Subcutaneous abdominal adipose tissue (tissue), 5 donors: ENCODE measurements around the gene PPTC7.
"Not testable (repeated sequence)": the region's sequence is repeated elsewhere in the genome, so short reads cannot be mapped to it uniquely, and the experiment has no call there.

Experiments
- H3K27ac ChIP-seq: one replicate; pipeline ENCODE4 v1.7.0; 2013; ENCODE audit warnings: low read depth, mild to moderate bottlenecking, inconsistent platforms, low read length, moderate library complexity
- H3K27me3 ChIP-seq, 5 donors: one replicate each; pipeline ENCODE4 v1.7.0; 2013; ENCODE audit warnings: low read length in 5 of 5, inconsistent platforms in 1 of 5; ENCODE audit not compliant: control insufficient read depth in 5 of 5, insufficient read depth in 4 of 5
- H3K36me3 ChIP-seq, 5 donors: one replicate each; pipeline ENCODE4 v1.7.0; 2013; ENCODE audit warnings: low read length in 5 of 5; ENCODE audit not compliant: control insufficient read depth in 5 of 5, insufficient read depth in 5 of 5
- H3K4me1 ChIP-seq, 5 donors: one replicate each; pipeline ENCODE4 v1.7.0; 2013; ENCODE audit warnings: low read length in 5 of 5, mild to moderate bottlenecking in 3 of 5, moderate library complexity in 1 of 5; ENCODE audit not compliant: control insufficient read depth in 5 of 5, insufficient read depth in 5 of 5
- H3K4me3 ChIP-seq, 5 donors: one replicate each; pipeline ENCODE4 v1.7.0; 2013; ENCODE audit warnings: low read length in 5 of 5, low read depth in 1 of 5
- H3K9ac ChIP-seq, 5 donors: one replicate each; pipeline ENCODE4 v1.7.0; 2013; ENCODE audit warnings: low read length in 5 of 5, mild to moderate bottlenecking in 4 of 5, moderate library complexity in 3 of 5
- H3K9me3 ChIP-seq, 5 donors: one replicate each; pipeline ENCODE4 v1.7.0; 2013; ENCODE audit warnings: low read length in 5 of 5; ENCODE audit not compliant: control insufficient read depth in 5 of 5
- donor health status: healthy.
- donor health status: healthy.
- donor health status: healthy.
- donor health status: healthy.
- donor health status: healthy.

Gene PPTC7

GRCh38 chr12:110562386-110562785 is 20.7 kb downstream of the PPTC7 start:
- H3K27ac ChIP-seq, result peak overlapping the region; percentile 92
- H3K9ac ChIP-seq, H3K9me3 ChIP-seq, H3K4me3 ChIP-seq, H3K36me3 ChIP-seq, H3K27me3 ChIP-seq: not testable (repeated sequence)
- H3K4me1 ChIP-seq, result peaks cover 2 to 57% (median 43%) of the 10 kb centered on the region in 5 donors

- Histone ChIP-seq H3K4me1 (peaks cover 2 to 62% (median 47%) of the 10 kb centered on the region in 5 donors), H3K36me3 (no peaks in the 10 kb centered on the region), H3K27ac (peak overlapping the region; percentile 92), H3K9me3 (no peaks in the 10 kb centered on the region), H3K27me3 (no peaks in the 10 kb centered on the region), H3K4me3 (peak overlapping the region in 1 of 5 donors; percentile 35), H3K9ac (peak overlapping the region in 1 of 5 donors; percentile 11)
These were observed 21.5 kb downstream of the PPTC7 start for GRCh38 chr12:110561471-110562201.

- Histone ChIP-seq H3K4me1 (peaks cover 2 to 62% (median 53%) of the 10 kb centered on the region in 5 donors), H3K36me3 (no peaks in the 10 kb centered on the region), H3K27me3 (no peaks in the 10 kb centered on the region), H3K4me3 (no peak overlapping the region), H3K27ac (peak overlapping the region; percentile 92), H3K9ac (no peak overlapping the region), H3K9me3 (no peaks in the 10 kb centered on the region)
These were observed 22.2 kb downstream of the PPTC7 start for GRCh38 chr12:110560946-110561345.

GRCh38 chr12:110560048-110560447 is 23.1 kb downstream of the PPTC7 start:
- H3K4me3 ChIP-seq, result no peak overlapping the region
- H3K9ac ChIP-seq, result no peak overlapping the region
- no peaks in the 10 kb centered on the region for H3K27me3 ChIP-seq
- H3K9me3 ChIP-seq, result no peaks in the 10 kb centered on the region
- no peaks in the 10 kb centered on the region for H3K36me3 ChIP-seq
- peak overlapping the region; percentile 76 for H3K27ac ChIP-seq
- peaks cover 2 to 70% (median 61%) of the 10 kb centered on the region in 5 donors for H3K4me1 ChIP-seq

- not testable (repeated sequence) for H3K9me3 ChIP-seq, H3K36me3 ChIP-seq, H3K27me3 ChIP-seq, H3K4me3 ChIP-seq, H3K27ac ChIP-seq
- Histone ChIP-seq H3K4me1 (peaks cover 2 to 73% (median 57%) of the 10 kb centered on the region in 5 donors), H3K9ac (peak overlapping the region in 1 of 5 donors; percentile 30)
These were observed 24.2 kb downstream of the PPTC7 start for GRCh38 chr12:110558945-110559344.

- H3K27ac ChIP-seq, result peak overlapping the region; percentile 87
These were observed 25.8 kb downstream of the PPTC7 start for GRCh38 chr12:110557300-110557699.

GRCh38 chr12:110556705-110557104 is 26.4 kb downstream of the PPTC7 start:
- peaks cover under 1 to 51% (median 35%) of the 10 kb centered on the region in 5 donors for H3K4me1 ChIP-seq
- H3K36me3 ChIP-seq, result peaks cover 0 to under 1% (median 0%) of the 10 kb centered on the region in 5 donors
- no peaks in the 10 kb centered on the region for H3K9me3 ChIP-seq
- H3K27me3 ChIP-seq, result no peaks in the 10 kb centered on the region
- H3K4me3 ChIP-seq, result no peak overlapping the region
- peak overlapping the region in 3 of 5 donors; percentile 16 to 48 (median 28) for H3K9ac ChIP-seq
- H3K27ac ChIP-seq, result peak overlapping the region; percentile 87

More at GRCh38 chr12:110557300-110557699, 25.8 kb downstream of the PPTC7 start:
- Histone ChIP-seq H3K9me3 (no peaks in the 10 kb centered on the region), H3K9ac (no peak overlapping the region), H3K36me3 (no peaks in the 10 kb centered on the region), H3K4me1 (peaks cover 2 to 56% (median 41%) of the 10 kb centered on the region in 5 donors), H3K4me3 (no peak overlapping the region), H3K27me3 (no peaks in the 10 kb centered on the region)

- peak overlapping the region in 1 of 5 donors; percentile 17 for H3K4me3 ChIP-seq
- H3K36me3 ChIP-seq, result peaks cover 0 to 8% (median 3%) of the 10 kb centered on the region in 5 donors
- no peaks in the 10 kb centered on the region for H3K9me3 ChIP-seq
- H3K27me3 ChIP-seq, result no peaks in the 10 kb centered on the region
- H3K9ac ChIP-seq, result peak overlapping the region in 2 of 5 donors; percentile 48 to 64
- H3K4me1 ChIP-seq, result peaks cover 0 to 42% (median 26%) of the 10 kb centered on the region in 5 donors
- H3K27ac ChIP-seq, result peak overlapping the region; percentile 87
These were observed 27.3 kb downstream of the PPTC7 start for GRCh38 chr12:110555577-110556406.

GRCh38 chr12:110554184-110554583 is 28.9 kb downstream of the PPTC7 start:
- Histone ChIP-seq H3K9me3 (no peaks in the 10 kb centered on the region), H3K9ac (no peak overlapping the region), H3K27ac (peak overlapping the region; percentile 87), H3K4me3 (no peak overlapping the region), H3K27me3 (no peaks in the 10 kb centered on the region), H3K36me3 (peaks cover 0 to 13% (median 7%) of the 10 kb centered on the region in 5 donors), H3K4me1 (peaks cover 0 to 31% (median 21%) of the 10 kb centered on the region in 5 donors)

- Histone ChIP-seq H3K4me1 (peaks cover 0 to 34% (median 23%) of the 10 kb centered on the region in 5 donors), H3K27ac (no peak overlapping the region), H3K9ac (no peak overlapping the region), H3K4me3 (no peak overlapping the region), H3K27me3 (no peaks in the 10 kb centered on the region), H3K9me3 (no peaks in the 10 kb centered on the region), H3K36me3 (peaks cover 0 to 17% (median 10%) of the 10 kb centered on the region in 5 donors)
These were observed 32.1 kb downstream of the PPTC7 start for GRCh38 chr12:110550981-110551380.
